ENCODE data around the gene MUC22.
"Not testable (repeated sequence)": the region's sequence is repeated elsewhere in the genome, so short reads cannot be mapped to it uniquely, and the experiment has no call there.

Gene MUC22

DNA sequence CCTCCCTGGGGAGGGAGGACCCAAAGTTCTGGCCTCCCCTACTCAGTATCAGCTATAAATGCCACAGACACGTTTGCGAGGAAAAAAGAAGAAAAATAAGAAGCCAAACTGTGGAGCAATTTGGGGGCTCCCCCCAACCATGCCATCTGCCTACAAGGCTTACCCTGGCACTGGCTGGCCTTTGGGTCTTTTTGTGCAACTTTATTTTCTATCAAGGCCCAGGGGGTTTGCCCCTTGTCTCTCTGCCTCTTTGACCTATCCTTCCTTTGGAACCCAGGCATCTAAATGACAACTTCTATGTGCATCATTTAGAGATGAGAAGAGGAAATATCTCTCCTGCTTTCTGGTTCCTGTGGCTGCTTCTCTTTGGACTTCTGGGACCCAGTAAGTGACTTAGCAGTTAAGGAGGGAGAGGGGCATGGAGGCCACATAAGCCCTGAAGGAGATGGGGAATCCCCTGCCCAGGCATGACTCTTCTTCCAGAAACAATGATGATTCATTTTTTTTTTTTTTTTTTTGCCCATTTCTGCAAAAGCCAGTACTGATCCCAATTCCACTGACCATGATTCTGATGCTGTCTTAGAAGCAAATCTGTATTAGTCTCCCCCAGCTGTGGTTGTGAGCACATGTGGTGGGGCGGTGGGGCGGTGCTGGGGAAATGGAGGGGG lies at the start of gene MUC22:
TSS of gene MUC22 (plus strand) at position 82 of the 668 bp plus-strand sequence. CDS start at position 315, 233 bp downstream.
- DNase-seq: peak; percentile 47

DNA sequence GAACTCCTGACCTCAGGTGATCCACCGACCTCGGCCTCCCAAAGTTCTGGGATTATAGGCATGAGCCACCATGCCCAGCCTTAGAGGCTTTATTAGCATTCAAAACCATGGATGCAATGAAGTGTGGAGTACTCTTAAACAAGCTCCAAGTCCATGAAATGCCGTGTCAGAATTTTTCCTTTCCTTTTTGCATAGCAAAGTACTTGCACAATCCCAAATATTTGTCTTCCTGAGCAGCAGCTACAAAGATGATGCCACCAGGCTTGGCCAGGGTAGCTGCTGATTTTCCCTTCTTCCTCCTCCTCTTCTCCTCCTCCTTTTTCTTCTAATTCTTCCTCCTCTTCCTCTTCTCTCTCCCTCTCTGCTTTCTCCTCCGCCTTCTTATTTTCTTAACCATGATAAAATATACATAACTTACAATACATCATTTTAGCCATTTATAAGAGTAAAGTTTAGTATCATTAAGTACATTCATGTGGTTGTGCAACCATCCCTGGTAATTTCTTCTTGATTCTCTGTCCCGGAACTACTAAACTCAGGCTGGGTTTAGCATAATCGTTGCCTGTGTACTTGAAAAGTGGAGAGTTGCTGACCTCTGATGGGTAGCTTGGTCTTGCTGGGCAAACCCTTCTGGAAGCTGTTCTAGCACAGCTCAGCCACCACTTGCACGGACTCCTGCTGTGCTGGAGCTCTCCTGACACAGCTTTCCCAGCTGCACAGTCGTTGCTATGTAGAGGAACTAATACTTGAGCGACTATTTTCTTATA lies 49.2 kb upstream of the MUC22 start:
- DNase-seq: no peak

DNA sequence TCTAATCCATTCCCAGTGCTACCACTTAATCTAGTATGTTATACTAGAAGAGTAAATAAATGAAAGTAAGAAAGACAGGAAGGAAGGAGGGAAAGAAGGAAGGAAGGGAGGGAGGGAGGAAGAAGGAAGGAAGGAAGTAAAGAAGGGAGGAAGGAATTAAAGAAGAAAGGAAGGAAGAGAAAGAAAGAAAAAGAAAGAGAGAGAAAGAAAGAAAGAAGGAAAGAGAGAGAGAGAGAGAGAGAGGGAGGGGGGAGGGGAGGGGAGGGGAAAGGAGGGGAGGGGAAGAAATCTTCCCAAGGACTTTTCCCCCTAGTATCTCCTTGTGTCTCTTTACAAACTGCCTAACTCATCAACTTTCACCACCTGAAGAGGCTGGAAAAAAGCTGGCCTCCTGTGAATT lies 47.6 kb upstream of the MUC22 start:
- DNase-seq: no peak

DNA sequence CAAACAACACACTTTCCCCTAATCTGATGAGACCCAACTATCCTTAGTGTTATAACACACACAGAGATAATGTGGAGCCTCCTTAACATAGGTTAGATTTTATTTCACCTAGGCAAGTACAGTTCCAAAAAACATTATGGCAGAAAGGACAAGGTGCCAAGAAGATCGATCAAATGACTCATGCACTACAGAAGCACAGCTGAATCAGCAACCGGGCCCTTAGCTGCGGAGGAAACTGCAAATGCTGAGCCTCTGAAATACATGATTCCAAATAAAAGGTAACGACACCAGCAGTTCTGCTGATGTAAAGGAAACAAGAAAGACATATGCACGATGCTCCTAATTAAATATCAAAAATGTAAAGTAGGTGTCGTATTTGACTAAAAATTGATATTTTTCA lies 46.6 kb upstream of the MUC22 start:
- DNase-seq: no peak

DNA sequence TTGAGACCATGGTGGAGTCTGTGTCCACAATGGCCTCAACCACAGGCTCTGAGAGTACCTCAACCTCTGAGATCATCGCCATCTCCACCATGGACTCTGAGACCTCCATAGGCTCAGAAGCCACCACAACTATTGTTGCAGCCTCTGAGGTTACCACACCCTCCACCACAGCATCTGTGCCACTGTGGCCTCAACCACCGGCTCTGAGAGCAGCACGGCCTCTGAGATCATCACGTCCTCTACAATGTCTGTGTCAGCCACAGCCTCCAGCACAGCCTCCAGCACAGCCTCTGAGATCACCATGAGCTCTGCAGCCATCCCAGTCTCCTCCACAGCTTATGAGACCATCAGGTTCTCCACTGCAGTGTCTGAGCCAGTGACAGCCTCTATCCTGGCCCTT lies 46.2 kb upstream of the MUC22 start:
- DNase-seq: no peak

DNA sequence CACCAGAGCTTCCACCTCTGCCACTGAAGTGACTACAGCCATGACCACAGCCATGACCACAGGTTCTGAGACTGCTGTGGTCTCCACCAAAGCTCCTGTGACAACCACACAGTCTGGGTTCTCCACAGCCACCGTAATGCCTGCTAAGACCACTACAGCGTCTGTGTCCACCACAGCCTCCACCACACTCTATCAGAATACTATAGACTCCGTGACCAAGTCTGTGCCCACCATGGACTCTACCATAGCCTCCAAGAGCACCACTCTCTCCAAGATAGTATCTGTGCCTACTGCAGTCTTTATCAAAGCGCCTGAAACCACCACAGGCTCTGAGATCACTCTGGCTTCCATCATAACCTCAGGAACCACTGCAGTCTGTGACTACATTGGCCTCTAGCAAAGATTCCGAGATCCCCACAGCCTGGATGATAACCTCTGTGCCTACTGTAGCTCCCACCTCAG lies 45.1 kb upstream of the MUC22 start:
- no peak for DNase-seq

DNA sequence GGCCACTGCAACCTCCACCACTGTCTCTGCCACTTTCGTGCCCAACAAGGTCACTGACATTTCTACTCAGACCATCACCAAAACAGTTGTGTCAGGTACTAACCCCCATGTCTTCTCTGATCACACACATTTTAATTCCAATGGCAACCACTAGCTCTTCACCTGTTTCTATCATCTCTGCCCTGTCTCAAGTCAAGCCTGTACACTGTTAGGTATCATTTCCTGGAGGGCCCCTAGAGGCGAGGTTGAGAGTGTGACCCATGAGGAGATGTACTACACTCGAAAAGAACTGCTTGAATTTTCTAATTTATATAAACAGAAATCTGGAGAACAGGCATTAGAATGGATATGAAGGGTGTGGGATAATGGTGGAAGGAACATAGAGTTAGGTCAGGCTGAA lies 44.1 kb upstream of the MUC22 start:
- DNase-seq: no peak

DNA sequence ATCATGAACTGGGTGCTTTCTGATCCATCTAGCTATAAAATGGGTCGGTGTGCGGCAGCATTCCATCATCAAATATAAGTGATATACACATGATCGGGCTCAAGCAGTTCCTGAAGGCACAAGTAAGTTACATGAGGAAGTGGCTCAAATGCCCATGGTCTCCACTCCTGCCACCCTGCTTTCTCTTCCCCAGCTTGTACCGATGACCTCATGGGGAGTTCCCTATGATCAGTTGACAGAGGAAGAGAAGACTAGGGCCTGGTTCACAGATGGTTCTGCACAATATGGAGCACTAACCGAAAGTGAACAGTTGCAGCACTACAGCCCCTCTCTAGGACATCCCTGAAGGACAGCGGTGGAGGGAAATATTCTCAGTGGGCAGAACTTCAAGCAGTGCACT lies 41.1 kb upstream of the MUC22 start:
- not testable (repeated sequence) for DNase-seq

DNA sequence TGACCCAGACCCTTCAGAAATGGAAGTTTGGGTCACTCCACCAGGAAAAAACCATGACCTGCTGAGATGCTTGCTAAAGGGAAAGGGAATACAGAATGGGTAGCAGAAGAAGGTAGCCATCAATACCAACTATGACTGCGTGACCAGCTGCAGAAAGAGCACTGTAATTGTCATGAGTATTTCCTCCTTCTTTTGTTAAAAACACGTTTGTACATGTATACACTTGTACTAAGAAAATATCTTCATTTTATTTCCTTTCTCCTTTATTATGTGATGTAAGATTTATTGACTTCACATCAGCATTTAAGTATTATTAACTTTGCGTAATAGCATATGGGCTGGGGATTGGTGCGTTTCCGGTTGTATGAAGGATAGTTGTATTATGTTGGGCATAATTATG lies 39.3 kb upstream of the MUC22 start:
- no peak for DNase-seq

DNA sequence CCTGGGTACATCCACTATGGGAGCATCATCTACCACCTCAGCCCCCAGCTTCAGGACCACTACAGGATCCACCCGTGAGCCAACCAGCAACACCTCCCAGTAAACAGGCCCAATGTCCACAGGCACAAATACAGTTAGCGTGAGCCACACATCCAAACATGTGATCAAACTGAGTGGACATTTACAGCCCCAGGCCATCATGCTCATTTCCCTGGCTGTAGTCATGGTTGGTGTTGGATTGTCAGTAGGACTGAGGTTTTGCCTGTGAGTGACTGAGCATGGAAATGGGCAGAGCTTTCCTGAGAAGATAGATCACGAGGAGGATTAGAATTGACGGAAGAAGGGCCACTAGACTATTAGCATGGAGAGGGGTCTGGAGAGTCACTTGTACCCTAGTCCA lies 37.5 kb upstream of the MUC22 start:
- DNase-seq: no peak

DNA sequence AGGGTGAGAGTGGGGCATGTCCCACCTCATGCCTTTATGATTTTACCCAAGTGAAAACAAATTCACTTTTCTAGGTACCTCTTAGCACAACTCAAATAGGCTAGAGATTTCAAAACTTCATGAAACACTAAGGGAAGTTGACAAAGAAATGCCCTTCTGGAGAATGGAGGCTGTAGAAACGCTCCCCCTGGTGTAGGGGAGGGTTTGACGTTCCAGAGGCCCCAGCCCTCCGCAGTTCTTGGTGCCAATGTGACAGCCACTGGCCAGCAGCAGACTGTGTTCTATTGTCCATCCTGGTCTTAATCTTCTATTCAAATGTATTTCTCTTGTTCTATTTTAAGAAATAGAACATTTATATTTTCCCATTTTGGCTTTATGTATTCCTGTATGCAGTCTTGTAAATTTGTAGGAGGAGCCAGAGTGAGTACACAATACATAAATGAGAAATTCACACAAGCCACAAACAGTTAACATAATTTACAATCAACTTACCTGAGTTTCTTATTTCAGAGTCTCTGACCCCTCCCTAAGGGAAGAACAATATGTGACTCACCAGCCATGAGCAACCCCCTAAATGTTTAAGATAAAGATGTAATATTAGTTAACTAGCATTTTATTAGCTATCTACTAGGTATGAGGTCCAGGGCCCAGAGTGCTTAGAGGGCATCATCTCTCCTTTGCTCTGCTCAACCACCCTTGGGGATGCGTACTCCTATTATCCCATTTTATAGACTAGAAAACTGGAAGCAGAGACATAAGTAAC lies 35.6 kb upstream of the MUC22 start:
- no peak for DNase-seq

DNA sequence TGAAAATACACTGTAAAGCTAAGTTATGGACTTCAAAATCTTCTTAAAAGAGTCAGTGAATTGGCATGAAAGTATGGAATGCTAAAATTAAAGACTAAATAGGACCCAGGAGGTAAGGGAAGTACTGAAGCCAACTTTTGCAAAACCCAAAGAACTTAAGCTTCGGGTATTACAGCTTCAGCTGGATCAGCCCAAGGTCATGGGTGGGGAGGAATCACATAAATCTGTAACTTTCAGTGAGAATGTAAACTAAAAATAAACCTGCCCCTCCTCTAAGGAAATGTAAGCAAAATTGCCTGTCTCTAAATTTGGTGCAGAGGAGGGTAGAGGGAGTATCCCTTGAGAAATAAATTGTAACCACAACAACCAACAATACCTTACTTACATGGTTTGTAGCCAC lies 31.1 kb upstream of the MUC22 start:
- no peak for DNase-seq

DNA sequence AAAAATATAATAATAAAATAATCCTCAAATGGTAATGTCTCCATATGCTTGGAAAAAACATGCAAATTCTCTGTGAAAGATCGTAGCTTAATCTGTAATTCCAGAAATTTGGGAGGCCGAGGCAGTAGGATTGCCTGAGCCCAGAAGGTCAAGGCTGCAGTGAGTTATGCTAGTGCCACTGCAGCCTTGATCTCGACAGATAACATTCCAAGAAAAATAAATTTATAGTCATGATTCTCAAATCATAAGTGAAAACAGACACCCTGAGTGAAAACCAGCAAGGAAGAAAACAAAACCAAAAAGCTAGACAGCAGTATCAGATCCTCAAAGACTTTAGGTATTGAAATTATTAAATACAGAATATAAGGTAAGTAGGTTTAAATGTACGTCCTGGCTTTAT lies 30.6 kb upstream of the MUC22 start:
- DNase-seq: no peak

DNA sequence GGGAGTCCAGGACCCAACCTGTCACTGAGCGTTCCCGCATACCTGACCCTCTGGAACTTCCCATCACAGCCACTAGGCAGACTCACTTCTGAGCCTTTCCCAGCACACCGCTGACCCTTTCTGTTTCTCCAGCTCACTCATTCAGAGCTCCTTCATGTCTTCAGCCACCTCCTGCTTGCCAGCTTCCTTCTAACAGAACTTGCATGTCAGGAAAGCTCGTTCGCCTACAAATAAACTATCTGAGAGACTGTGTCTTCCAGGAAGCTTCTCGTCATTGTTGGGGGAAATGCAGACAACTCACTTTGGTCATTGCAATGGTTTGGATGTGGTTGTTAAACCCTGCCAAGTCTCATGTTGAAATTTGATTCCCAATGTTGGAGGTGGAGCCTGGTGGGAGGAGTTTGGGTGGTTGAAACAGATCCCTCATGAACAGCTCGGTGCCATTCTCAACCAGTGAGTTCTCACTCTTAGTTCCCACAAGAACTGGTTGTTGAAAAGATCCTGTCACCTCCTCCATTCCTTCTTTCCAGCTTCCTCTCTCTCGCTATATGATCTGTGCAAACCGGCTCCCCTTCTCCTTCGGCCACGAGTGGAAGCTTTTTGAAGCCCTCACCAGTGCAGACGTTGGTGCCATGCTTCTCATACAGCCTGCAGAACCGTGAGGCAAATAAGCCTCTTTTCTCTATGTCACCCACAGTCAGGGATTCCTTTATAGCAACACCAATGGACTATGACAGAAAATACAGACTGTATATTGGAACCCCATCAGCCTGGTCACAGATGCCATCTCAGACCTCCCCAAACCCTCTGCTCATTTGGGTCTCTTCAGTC lies 28.1 kb upstream of the MUC22 start:
- DNase-seq: no peak

DNA sequence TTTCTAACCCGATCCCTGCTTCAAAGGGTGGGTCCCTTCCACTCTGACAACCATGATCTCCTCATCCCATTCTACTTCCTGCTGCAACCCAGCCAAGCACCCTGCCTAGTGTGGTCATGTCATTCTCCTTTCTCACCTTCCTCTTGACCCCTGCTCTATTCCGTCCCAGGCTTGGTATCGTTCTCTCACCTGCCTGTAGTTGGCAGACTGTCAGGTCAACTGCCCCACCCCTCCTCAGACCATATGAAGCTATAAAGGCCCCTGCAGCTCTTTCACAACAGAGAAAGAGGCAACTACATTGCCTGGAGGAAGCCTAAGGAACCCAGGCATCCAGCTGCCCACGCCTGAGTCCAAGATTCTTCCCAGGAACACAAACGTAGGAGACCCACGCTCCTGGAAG lies 26.8 kb upstream of the MUC22 start, which contains the start of gene MUC21:
TSS of gene MUC21 (plus strand) at position 280 of the 400 bp plus-strand sequence. CDS start 241 bp downstream, outside the sequence.
- DNase-seq: no peak

DNA sequence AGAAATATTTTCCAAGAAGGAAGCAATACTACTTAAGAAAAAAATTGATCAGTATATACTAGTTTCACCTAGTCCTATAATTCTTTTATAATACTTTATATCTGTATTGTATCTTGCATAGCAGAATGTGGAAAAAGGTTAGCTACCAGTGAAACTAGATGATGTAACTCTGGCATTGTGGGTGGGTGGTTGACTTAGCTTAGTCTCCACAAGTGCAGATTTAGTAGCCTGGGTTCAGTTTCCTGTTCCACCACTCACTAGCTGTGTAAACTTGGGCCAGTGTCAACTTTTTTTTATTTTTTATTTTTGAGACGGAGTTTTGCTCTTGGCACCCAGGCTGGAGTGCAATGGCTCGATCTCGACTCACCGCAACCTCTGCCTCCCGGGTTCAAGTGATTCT lies 24.8 kb upstream of the MUC22 start:
- DNase-seq: no peak

DNA sequence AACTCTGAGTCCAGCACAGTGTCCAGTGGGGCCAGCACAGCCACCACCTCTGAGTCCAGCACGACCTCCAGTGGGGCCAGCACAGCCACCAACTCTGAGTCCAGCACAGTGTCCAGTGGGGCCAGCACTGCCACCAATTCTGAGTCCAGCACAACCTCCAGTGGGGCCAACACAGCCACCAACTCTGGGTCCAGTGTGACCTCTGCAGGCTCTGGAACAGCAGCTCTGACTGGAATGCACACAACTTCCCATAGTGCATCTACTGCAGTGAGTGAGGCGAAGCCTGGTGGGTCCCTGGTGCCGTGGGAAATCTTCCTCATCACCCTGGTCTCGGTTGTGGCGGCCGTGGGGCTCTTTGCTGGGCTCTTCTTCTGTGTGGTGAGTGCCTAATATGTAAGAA lies 23.0 kb upstream of the MUC22 start:
- no peak for DNase-seq

DNA sequence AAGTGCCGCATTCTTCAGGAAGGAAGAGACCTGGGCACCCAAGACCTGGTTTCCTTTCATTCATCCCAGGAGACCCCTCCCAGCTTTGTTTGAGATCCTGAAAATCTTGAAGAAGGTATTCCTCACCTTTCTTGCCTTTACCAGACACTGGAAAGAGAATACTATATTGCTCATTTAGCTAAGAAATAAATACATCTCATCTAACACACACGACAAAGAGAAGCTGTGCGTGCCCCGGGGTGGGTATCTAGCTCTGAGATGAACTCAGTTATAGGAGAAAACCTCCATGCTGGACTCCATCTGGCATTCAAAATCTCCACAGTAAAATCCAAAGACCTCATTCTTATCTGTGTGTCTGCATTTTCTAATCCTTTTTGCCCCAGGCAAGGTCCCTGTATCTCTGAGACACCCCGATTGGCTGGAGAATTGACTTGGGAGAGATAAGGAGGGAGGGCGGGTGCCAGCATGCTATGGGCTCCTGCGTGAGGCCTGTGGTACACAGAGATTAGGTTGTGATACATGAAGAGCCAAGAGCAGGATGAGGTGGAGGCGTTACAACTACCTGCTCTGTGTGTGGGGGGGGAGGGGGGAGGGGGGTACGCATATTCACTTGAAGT lies 22.0 kb upstream of the MUC22 start:
- no peak for DNase-seq

DNA sequence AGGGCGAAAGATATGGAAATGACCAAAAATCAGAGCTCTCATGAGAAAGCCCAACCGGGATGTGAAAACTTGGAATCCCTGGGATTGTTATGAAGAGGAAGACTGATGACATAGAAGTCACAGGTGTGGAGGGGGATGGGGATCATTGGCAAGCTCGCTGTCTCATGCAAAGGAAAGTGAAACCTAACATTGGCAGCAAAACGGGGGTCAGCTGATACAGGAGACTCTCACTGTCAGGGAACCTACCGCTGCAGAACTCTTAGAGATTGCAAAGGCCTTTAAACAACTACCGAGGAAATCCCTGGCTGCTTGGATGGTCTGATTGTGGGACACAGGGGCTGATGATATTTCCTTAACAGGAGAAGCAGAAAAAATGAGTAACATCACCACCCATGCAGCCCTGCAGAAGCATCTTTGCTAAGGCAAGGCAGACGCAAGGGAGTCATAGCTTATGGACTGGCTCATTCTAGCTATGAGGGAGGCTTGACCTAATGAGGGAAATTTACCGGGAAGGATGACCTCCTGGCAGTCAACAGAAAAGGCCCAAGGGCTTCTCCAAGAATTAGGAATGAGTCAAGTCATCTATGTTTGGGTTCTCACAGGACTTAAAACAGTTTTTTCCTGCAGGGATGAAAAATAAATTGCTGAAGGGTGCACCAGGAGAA lies 19.7 kb upstream of the MUC22 start:
- DNase-seq: no peak

DNA sequence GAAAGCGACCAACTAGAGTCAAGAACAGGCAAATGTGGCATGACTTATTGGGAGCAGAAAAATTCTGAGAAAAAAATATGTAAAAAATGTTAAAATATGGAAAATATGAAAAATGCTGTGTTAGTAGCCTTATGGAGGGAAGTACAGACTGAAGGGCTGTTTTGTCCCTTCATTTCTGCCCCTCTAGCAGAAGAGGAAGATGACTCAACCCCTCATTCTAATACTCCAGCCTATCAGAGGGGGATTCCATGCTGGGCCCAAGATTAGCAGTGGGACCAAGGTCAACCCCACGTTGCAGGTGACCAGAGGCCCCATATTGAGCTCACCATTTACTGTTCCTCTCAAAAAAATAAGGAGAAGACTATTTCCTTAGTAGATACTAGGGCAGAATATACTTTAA lies 18.4 kb upstream of the MUC22 start:
- DNase-seq: no peak

DNA sequence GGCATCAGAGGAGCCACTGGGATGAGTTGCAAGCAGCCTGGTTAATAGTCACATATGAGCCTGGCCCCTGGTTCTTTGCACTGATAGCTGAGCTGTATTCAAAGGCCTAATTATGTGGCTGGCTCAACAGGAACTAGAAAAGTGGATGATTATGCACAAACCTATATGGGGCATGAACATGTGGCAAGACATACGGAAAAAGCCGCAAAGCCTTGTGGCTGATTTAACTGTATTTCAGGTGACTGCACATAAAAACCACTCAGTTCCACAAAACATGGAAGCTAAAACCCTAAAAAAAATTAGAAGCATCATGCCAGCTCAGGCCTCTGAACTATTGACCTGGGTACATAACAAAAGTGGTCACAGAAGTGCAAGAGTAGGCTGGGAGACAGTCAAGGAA lies 13.0 kb upstream of the MUC22 start:
- no peak for DNase-seq

DNA sequence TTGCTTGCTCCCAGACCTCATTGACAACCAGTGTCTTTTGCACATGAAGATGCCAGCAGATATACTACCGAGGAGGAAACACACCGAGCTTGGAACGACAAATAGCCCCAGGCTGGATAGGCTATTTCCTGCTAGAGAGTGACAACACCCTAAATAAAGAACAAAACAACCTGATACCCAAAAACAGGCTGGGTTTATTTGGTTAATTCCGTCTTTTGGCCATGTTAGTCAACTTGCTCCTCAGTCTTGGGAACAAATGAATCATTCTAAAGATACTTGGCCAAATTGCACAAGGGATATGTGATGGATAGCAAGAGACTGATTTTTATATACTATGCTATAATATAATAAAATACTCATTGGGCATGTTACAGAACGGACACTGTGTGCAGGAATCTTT lies 11.5 kb upstream of the MUC22 start:
- DNase-seq: no peak
